HEK293 (cell line): Measurements from ENCODE around the gene NECAB2.

ENCODE experiments used
- GLI2 ChIP-seq: fragments of 450-650 bp; formaldehyde crosslinking; IDR thresholded peaks from 2 replicates; pipeline ENCODE4; 2017; ENCODE audit warnings: missing biosample characterization, missing genetic modification characterization, low read depth, borderline replicate concordance
- KLF1 ChIP-seq: fragments of 450-650 bp; formaldehyde crosslinking; IDR thresholded peaks from 2 replicates; pipeline ENCODE4 v1.5.1; 2016; ENCODE audit warnings: missing biosample characterization, missing genetic modification characterization
- KLF10 ChIP-seq: fragments of 450-650 bp; IDR thresholded peaks from 2 replicates; pipeline ENCODE4 v1.5.1; 2018; ENCODE audit warnings: missing biosample characterization, mild to moderate bottlenecking, missing genetic modification characterization
- MYNN ChIP-seq: fragments of 450-650 bp; formaldehyde crosslinking; IDR thresholded peaks from 2 replicates; pipeline ENCODE4 v1.5.1; 2016; ENCODE audit warnings: missing biosample characterization, missing genetic modification characterization, borderline replicate concordance
- PBX3 ChIP-seq: sonication (generic); formaldehyde crosslinking; IDR thresholded peaks from 2 replicates; pipeline ENCODE4 v1.8.1; 2022; ENCODE audit warnings: mild to moderate bottlenecking, moderate library complexity, missing genetic modification reagents
- ZBTB21 ChIP-seq: fragments of 450-650 bp; formaldehyde crosslinking; IDR thresholded peaks from 2 replicates; pipeline ENCODE4 v1.5.1; 2017; ENCODE audit warnings: missing biosample characterization, missing genetic modification characterization
- ZEB2 ChIP-seq: fragments of 450-650 bp; formaldehyde crosslinking; IDR thresholded peaks from 2 replicates; pipeline ENCODE4 v1.5.1; 2016; ENCODE audit warnings: missing biosample characterization, missing genetic modification characterization
- ZNF169 ChIP-seq: fragments of 450-650 bp; formaldehyde crosslinking; IDR thresholded peaks from 2 replicates; pipeline ENCODE4 v1.5.1; 2016; ENCODE audit warnings: missing biosample characterization, missing genetic modification characterization
- ZNF223 ChIP-seq: fragments of 450-650 bp; formaldehyde crosslinking; IDR thresholded peaks from 2 replicates; pipeline ENCODE4 v1.5.1; 2016; ENCODE audit warnings: missing biosample characterization, missing genetic modification characterization
- ZNF248 ChIP-seq: fragments of 450-650 bp; formaldehyde crosslinking; IDR thresholded peaks from 2 replicates; pipeline ENCODE4 v1.5.1; 2017; ENCODE audit warnings: missing biosample characterization, missing genetic modification characterization
- ZNF266 ChIP-seq: fragments of 450-650 bp; formaldehyde crosslinking; IDR thresholded peaks from 2 replicates; pipeline ENCODE4 v1.5.1; 2016; ENCODE audit warnings: missing biosample characterization, missing genetic modification characterization, low read depth
- ZNF280D ChIP-seq: fragments of 450-650 bp; formaldehyde crosslinking; IDR thresholded peaks from 2 replicates; pipeline ENCODE4 v1.5.1; 2016; ENCODE audit warnings: missing biosample characterization, missing genetic modification characterization
- ZNF311 ChIP-seq: fragments of 450-650 bp; formaldehyde crosslinking; IDR thresholded peaks from 2 replicates; pipeline ENCODE4 v1.5.1; 2017; ENCODE audit warnings: missing biosample characterization, missing genetic modification characterization, borderline replicate concordance
- ZNF366 ChIP-seq: fragments of 450-650 bp; formaldehyde crosslinking; conservative IDR thresholded peaks from 2 replicates; pipeline ENCODE4 v1.5.1; 2016; ENCODE audit warnings: missing biosample characterization, missing genetic modification characterization
- ZNF37A ChIP-seq: fragments of 450-650 bp; IDR thresholded peaks from 2 replicates; pipeline ENCODE4 v1.5.1; 2018; ENCODE audit warnings: missing biosample characterization, missing genetic modification characterization
- ZNF398 ChIP-seq: fragments of 450-650 bp; formaldehyde crosslinking; IDR thresholded peaks from 2 replicates; pipeline ENCODE4 v1.5.1; 2017; ENCODE audit warnings: missing biosample characterization, missing genetic modification characterization
- ZNF423 ChIP-seq: fragments of 450-650 bp; formaldehyde crosslinking; IDR thresholded peaks from 2 replicates; pipeline ENCODE4 v1.5.1; 2016; ENCODE audit warnings: missing biosample characterization, missing genetic modification characterization
- ZNF473 ChIP-seq: fragments of 450-650 bp; formaldehyde crosslinking; IDR thresholded peaks from 2 replicates; pipeline ENCODE4 v1.5.1; 2017; ENCODE audit warnings: missing biosample characterization, missing genetic modification characterization
- ZNF514 ChIP-seq: fragments of 450-650 bp; formaldehyde crosslinking; IDR thresholded peaks from 2 replicates; pipeline ENCODE4 v1.5.1; 2016; ENCODE audit warnings: missing biosample characterization, missing genetic modification characterization
- ZNF645 ChIP-seq: fragments of 450-650 bp; formaldehyde crosslinking; IDR thresholded peaks from 2 replicates; pipeline ENCODE4; 2016; ENCODE audit warnings: missing biosample characterization, missing genetic modification characterization
- ZNF768 ChIP-seq: fragments of 450-650 bp; formaldehyde crosslinking; IDR thresholded peaks from 2 replicates; pipeline ENCODE4 v1.5.1; 2018; ENCODE audit warnings: missing biosample characterization, mild to moderate bottlenecking, missing genetic modification characterization
- ZNF785 ChIP-seq: fragments of 450-650 bp; formaldehyde crosslinking; IDR thresholded peaks from 2 replicates; pipeline ENCODE4 v1.5.1; 2016; ENCODE audit warnings: missing biosample characterization, missing genetic modification characterization
- ZNF843 ChIP-seq: fragments of 450-650 bp; formaldehyde crosslinking; IDR thresholded peaks from 2 replicates; pipeline ENCODE4 v1.5.1; 2016; ENCODE audit warnings: missing biosample characterization, missing genetic modification characterization
- TF ChIP-seq, protein P1 (sequence below): fragments of 450-650 bp; formaldehyde crosslinking; IDR thresholded peaks from 2 replicates; pipeline ENCODE4 v1.5.1; 2016; ENCODE audit warnings: missing biosample characterization, missing genetic modification characterization
- TF ChIP-seq, protein P2 (sequence below): fragments of 450-650 bp; formaldehyde crosslinking; IDR thresholded peaks from 2 replicates; pipeline ENCODE4 v1.5.1; 2016; ENCODE audit warnings: missing biosample characterization, missing genetic modification characterization, borderline replicate concordance
- TF ChIP-seq, protein P3 (sequence below): fragments of 450-650 bp; formaldehyde crosslinking; IDR thresholded peaks from 2 replicates; pipeline ENCODE4 v1.5.1; 2016; ENCODE audit warnings: missing biosample characterization, missing genetic modification characterization

NECAB2 gene

DNA sequence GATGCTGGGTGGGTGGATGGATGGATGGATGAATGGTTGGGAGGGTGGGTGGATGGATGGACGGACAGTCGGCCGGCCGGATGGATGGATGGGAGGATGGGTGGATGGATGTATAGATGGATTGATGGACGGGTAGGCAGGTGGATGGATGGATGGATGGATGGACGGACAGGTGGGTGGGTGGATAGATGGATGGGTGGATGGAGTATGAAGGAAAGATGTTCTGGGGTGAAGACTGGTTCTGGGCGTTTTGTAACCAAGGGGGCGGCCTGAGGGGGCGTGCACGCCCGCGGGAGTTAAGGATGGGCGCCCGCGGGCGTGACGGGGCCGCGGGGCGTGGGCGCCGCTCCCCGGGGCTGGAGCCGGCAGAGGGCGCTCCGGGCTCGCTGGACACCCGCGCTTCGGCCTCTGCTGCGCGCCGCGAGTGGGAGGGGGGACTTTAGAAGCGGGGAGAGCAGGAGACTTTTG is at the start of gene NECAB2 (continued):
- TF ChIP-seq ZNF843 (tag by site-specific recombination) (no peak), ZNF398 (tag by site-specific recombination) (peak; percentile 28; the same call in 1 of the 2 replicates), ZBTB21 (no peak), ZNF223 (tag by site-specific recombination) (peak; percentile 31; the same call in 1 of the 2 replicates), ZNF473 (no peak), KLF1 (tag by site-specific recombination) (peak; percentile 75), GLI2 (tag by site-specific recombination) (no peak), ZNF311 (tag by site-specific recombination) (0 out of 2 replicates have a peak, but pooled peaks have one; percentile 32), ZNF37A (no peak), ZNF768 (tag by site-specific recombination) (no peak), ZNF169 (tag by site-specific recombination) (peak; percentile 21; the same call in 1 of the 2 replicates), ZNF366 (tag by site-specific recombination) (peak; percentile 98), KLF10 (no peak), MYNN (tag by site-specific recombination) (no peak), ZNF645 (tag by site-specific recombination) (no peak), ZNF280D (tag by site-specific recombination) (no peak), ZNF785 (tag by site-specific recombination) (peak; percentile 85; the same call in 1 of the 2 replicates), PBX3 (CRISPR knock-in tag) (no peak), ZNF514 (no peak), ZNF423 (tag by site-specific recombination) (no peak), ZNF266 (tag by site-specific recombination) (no peak), ZNF248 (tag by site-specific recombination) (0 out of 2 replicates have a peak, but pooled peaks have one; percentile 22), ZEB2 (peak; percentile 50; the same call in 1 of the 2 replicates)
- TF ChIP-seq, protein P1, sequence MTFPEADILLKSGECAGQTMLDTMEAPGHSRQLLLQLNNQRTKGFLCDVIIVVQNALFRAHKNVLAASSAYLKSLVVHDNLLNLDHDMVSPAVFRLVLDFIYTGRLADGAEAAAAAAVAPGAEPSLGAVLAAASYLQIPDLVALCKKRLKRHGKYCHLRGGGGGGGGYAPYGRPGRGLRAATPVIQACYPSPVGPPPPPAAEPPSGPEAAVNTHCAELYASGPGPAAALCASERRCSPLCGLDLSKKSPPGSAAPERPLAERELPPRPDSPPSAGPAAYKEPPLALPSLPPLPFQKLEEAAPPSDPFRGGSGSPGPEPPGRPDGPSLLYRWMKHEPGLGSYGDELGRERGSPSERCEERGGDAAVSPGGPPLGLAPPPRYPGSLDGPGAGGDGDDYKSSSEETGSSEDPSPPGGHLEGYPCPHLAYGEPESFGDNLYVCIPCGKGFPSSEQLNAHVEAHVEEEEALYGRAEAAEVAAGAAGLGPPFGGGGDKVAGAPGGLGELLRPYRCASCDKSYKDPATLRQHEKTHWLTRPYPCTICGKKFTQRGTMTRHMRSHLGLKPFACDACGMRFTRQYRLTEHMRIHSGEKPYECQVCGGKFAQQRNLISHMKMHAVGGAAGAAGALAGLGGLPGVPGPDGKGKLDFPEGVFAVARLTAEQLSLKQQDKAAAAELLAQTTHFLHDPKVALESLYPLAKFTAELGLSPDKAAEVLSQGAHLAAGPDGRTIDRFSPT (tag by site-specific recombination), result no peak
- TF ChIP-seq, protein P2, sequence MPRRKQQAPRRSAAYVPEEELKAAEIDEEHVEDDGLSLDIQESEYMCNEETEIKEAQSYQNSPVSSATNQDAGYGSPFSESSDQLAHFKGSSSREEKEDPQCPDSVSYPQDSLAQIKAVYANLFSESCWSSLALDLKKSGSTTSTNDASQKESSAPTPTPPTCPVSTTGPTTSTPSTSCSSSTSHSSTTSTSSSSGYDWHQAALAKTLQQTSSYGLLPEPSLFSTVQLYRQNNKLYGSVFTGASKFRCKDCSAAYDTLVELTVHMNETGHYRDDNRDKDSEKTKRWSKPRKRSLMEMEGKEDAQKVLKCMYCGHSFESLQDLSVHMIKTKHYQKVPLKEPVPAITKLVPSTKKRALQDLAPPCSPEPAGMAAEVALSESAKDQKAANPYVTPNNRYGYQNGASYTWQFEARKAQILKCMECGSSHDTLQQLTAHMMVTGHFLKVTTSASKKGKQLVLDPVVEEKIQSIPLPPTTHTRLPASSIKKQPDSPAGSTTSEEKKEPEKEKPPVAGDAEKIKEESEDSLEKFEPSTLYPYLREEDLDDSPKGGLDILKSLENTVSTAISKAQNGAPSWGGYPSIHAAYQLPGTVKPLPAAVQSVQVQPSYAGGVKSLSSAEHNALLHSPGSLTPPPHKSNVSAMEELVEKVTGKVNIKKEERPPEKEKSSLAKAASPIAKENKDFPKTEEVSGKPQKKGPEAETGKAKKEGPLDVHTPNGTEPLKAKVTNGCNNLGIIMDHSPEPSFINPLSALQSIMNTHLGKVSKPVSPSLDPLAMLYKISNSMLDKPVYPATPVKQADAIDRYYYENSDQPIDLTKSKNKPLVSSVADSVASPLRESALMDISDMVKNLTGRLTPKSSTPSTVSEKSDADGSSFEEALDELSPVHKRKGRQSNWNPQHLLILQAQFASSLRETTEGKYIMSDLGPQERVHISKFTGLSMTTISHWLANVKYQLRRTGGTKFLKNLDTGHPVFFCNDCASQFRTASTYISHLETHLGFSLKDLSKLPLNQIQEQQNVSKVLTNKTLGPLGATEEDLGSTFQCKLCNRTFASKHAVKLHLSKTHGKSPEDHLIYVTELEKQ (tag by site-specific recombination), result peak; percentile 46; the same call in 1 of the 2 replicates
- TF ChIP-seq, protein P3, sequence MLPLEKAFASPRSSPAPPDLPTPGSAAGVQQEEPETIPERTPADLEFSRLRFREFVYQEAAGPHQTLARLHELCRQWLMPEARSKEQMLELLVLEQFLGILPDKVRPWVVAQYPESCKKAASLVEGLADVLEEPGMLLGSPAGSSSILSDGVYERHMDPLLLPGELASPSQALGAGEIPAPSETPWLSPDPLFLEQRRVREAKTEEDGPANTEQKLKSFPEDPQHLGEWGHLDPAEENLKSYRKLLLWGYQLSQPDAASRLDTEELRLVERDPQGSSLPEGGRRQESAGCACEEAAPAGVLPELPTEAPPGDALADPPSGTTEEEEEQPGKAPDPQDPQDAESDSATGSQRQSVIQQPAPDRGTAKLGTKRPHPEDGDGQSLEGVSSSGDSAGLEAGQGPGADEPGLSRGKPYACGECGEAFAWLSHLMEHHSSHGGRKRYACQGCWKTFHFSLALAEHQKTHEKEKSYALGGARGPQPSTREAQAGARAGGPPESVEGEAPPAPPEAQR (tag by site-specific recombination), result no peak
